ENCODE results near the gene NRIP2. TPM values are rescaled to one million over a fixed set of nuclear protein-coding genes. Genes with fewer than 3 reads are reported as not detected.

The NRIP2 gene
- total RNA-seq, 2 experiments from 2014 or later: not detected

DNA sequence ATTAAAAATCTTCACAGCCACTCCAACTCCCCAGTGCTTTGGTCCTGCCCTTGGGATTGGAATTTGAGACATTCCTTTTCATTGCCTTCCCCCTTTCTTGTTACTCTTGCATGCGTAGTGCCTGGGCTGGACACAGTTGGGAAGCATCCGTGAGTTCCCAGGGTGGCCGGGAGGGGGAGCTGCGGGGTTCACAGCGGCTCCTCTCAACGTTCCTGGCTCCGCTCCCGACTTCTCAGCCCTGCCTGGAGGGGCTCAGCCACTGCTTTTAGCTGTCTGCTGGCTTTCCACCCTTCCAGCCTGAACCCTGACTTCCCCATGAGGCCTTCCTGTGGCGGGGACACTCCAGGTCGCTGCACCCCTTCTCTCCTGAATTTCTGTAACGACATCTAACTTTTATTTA is 18.8 kb upstream of the NRIP2 start:
- Histone ChIP-seq H3K4me2 (ENCODE audit: low read length) (no peak overlapping the region), H3K27ac (ENCODE audit: low read depth, low read length, poor library complexity, severe bottlenecking) (no peak overlapping the region), H4K20me1 (ENCODE audit: insufficient read depth, low read length) (no peaks in the 10 kb centered on the region), H2AFZ (ENCODE audit: low read length) (no peak overlapping the region), H3K4me1 (ENCODE audit: insufficient read depth, low read length, poor library complexity, severe bottlenecking) (no peaks in the 10 kb centered on the region), H3K36me3 (ENCODE audit: insufficient read depth, low read length) (peaks cover 43% of the 10 kb centered on the region), H3K4me3 (ENCODE audit: low read depth, low read length, poor library complexity, severe bottlenecking) (no peak overlapping the region), H3K9me3 (ENCODE audit: low read length) (no peaks in the 10 kb centered on the region), H3K79me2 (ENCODE audit: insufficient read depth, low read depth, low read length) (no peaks in the 10 kb centered on the region), H3K9me2 (ENCODE audit: insufficient read depth, low read length) (no peaks in the 10 kb centered on the region)
- no peak for DNase-seq (ENCODE audit: low spot score)
- POLR2A ChIA-PET: no interaction called here
- CTCF ChIA-PET (ENCODE audit: unreplicated experiment): no interaction called here
- intact Hi-C loops (cut with micrococcal nuclease; ENCODE audit: unreplicated experiment): no loop called here
- no peak for TF ChIP-seq EZH2phosphoT487 (IDR thresholded peaks at IDR 0.05; ENCODE audit: borderline replicate concordance, low read depth, low read length)
- TF ChIP-seq, protein P1, sequence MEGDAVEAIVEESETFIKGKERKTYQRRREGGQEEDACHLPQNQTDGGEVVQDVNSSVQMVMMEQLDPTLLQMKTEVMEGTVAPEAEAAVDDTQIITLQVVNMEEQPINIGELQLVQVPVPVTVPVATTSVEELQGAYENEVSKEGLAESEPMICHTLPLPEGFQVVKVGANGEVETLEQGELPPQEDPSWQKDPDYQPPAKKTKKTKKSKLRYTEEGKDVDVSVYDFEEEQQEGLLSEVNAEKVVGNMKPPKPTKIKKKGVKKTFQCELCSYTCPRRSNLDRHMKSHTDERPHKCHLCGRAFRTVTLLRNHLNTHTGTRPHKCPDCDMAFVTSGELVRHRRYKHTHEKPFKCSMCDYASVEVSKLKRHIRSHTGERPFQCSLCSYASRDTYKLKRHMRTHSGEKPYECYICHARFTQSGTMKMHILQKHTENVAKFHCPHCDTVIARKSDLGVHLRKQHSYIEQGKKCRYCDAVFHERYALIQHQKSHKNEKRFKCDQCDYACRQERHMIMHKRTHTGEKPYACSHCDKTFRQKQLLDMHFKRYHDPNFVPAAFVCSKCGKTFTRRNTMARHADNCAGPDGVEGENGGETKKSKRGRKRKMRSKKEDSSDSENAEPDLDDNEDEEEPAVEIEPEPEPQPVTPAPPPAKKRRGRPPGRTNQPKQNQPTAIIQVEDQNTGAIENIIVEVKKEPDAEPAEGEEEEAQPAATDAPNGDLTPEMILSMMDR (conservative IDR thresholded peaks at IDR 0.05; ENCODE audit: low read length): peak; percentile 56
- BruUV-seq (replicated peaks): no TSS peak

DNA sequence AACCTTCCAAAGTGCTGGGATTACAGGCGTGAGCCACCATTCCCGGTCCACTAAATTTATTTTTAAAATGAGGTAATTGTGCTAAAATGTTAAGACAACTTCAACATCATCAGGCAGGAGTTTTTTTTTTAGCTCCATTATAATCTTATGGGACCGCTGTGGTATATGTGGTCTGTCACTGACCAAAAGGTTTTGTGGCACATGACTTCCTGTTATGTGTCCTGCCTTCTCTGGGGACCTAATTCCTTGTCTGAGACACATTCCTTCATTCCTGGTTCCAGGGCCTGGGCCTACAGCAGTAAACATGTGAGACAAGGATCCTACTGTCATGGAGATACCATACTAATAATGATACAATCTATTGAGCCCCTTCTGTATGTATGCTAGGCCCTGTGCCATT is 17.1 kb upstream of the NRIP2 start:
- intact Hi-C loops (cut with micrococcal nuclease; ENCODE audit: unreplicated experiment): no loop called here
- peaks cover 26% of the 10 kb centered on the region; the same call in 1 of the 2 replicates for H3K36me3 ChIP-seq (ENCODE audit: insufficient read depth, low read length)
- no peak overlapping the region for H2AFZ ChIP-seq (ENCODE audit: low read length)
- no peaks in the 10 kb centered on the region for H3K9me2 ChIP-seq (ENCODE audit: insufficient read depth, low read length)
- ChIA-PET CTCF (ENCODE audit: unreplicated experiment) (no interaction called here), POLR2A (interaction anchor here (0.9 kb wide), 1 partner anchor 21 kb away, joined by 3 read pairs; no protein-coding TSS in a partner anchor)
- no peak for DNase-seq (ENCODE audit: low spot score)
- H3K4me1 ChIP-seq (ENCODE audit: insufficient read depth, low read length, poor library complexity, severe bottlenecking): no peaks in the 10 kb centered on the region
- H3K4me2 ChIP-seq (ENCODE audit: low read length): no peak overlapping the region
- no peak overlapping the region for H3K27ac ChIP-seq (ENCODE audit: low read depth, low read length, poor library complexity, severe bottlenecking)
- no peaks in the 10 kb centered on the region for H3K79me2 ChIP-seq (ENCODE audit: insufficient read depth, low read depth, low read length)
- no peak overlapping the region for H3K4me3 ChIP-seq (ENCODE audit: low read depth, low read length, poor library complexity, severe bottlenecking)
- BruUV-seq (replicated peaks): no TSS peak
- TF ChIP-seq, protein P1 (conservative IDR thresholded peaks at IDR 0.05; ENCODE audit: low read length): no peak
- no peak for TF ChIP-seq EZH2phosphoT487 (IDR thresholded peaks at IDR 0.05; ENCODE audit: borderline replicate concordance, low read depth, low read length)
- no peaks in the 10 kb centered on the region for H3K9me3 ChIP-seq (ENCODE audit: low read length)
- H4K20me1 ChIP-seq (ENCODE audit: insufficient read depth, low read length): no peaks in the 10 kb centered on the region

DNA sequence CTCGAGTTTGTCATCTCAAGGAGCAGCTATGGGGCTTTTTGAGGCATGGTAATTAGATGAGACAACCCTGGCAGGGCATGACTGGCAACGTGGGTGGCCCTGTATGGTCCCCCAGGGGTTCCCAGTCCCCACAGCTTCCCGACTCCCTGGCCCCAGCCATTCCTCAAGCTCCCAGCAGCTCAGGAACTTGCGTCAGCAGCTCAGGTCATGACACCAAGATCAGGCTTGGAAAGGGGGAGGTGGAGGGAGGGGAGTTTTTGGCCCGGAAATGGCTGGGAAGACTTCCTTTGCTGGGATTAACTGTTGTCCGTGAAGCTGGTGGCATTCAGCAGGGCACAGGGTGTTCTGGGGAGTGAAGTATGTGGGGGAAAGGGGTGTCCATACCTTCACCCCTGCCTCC is 10.4 kb upstream of the NRIP2 start:
- TF ChIP-seq EZH2phosphoT487 (IDR thresholded peaks at IDR 0.05; ENCODE audit: borderline replicate concordance, low read depth, low read length): no peak
- TF ChIP-seq, protein P1 (conservative IDR thresholded peaks at IDR 0.05; ENCODE audit: low read length): no peak
- Histone ChIP-seq H3K27ac (ENCODE audit: low read depth, low read length, poor library complexity, severe bottlenecking) (no peak overlapping the region), H3K36me3 (ENCODE audit: insufficient read depth, low read length) (peaks cover 12% of the 10 kb centered on the region; the same call in 1 of the 2 replicates), H4K20me1 (ENCODE audit: insufficient read depth, low read length) (no peaks in the 10 kb centered on the region), H3K4me3 (ENCODE audit: low read depth, low read length, poor library complexity, severe bottlenecking) (no peak overlapping the region), H3K4me2 (ENCODE audit: low read length) (no peak overlapping the region), H3K9me2 (ENCODE audit: insufficient read depth, low read length) (no peaks in the 10 kb centered on the region), H2AFZ (ENCODE audit: low read length) (no peak overlapping the region), H3K4me1 (ENCODE audit: insufficient read depth, low read length, poor library complexity, severe bottlenecking) (no peaks in the 10 kb centered on the region), H3K79me2 (ENCODE audit: insufficient read depth, low read depth, low read length) (no peaks in the 10 kb centered on the region), H3K9me3 (ENCODE audit: low read length) (no peaks in the 10 kb centered on the region)
- ChIA-PET CTCF (ENCODE audit: unreplicated experiment) (no interaction called here), POLR2A (no interaction called here)
- intact Hi-C loops (cut with micrococcal nuclease; ENCODE audit: unreplicated experiment): loop anchor here (5.0 kb wide), 1 partner anchor 197 kb away; no protein-coding TSS in a partner anchor
- BruUV-seq (replicated peaks): no TSS peak
- DNase-seq (ENCODE audit: low spot score): no peak
